HT1080 (cell line): ENCODE results near the gene TMEM108. TPM values are rescaled to one million over a fixed set of nuclear protein-coding genes. Genes with fewer than 3 reads are reported as not detected.

ENCODE experiments used
- DNase-seq: peaks from one replicate; pipeline ENCODE4 v3.0.0-alpha.2; 2015; ENCODE audit warnings: low read depth
- total RNA-seq: library from RNA; depleted of rRNA; stranded (reverse); fragments of >200 nt; shearing (Covaris generic); gene quantifications from 2 replicates; pipeline ENCODE4 v1.2.3, GENCODE V29; 2014

Gene TMEM108
- total RNA-seq, 1 experiment from 2014 or later = 0.23 TPM

GRCh38 chr3:133408961-133409360 is 370.8 kb downstream of the TMEM108 start:
- DNase-seq = peak; percentile 68

- DNase-seq = no peak
Measured at GRCh38 chr3:133410191-133410892, 372.2 kb downstream of the TMEM108 start.

GRCh38 chr3:133412183-133413132 is 374.3 kb downstream of the TMEM108 start:
- peak; percentile 62 for DNase-seq

- DNase-seq = peak; percentile 53
Measured at GRCh38 chr3:133413161-133414020, 375.2 kb downstream of the TMEM108 start.

- DNase-seq = no peak
Measured at GRCh38 chr3:133414021-133414392, 375.8 kb downstream of the TMEM108 start.

- DNase-seq = no peak
Measured at GRCh38 chr3:133418361-133418760, 380.2 kb downstream of the TMEM108 start.

- DNase-seq = no peak
Measured at GRCh38 chr3:133419151-133419909, 381.1 kb downstream of the TMEM108 start.

- peak; percentile 75 for DNase-seq
Measured at GRCh38 chr3:133424937-133425869, 387.0 kb downstream of the TMEM108 start.

GRCh38 chr3:133425898-133426297 is 387.7 kb downstream of the TMEM108 start:
- no peak for DNase-seq

GRCh38 chr3:133426721-133427120 is 388.5 kb downstream of the TMEM108 start:
- DNase-seq = peak; percentile 66

- DNase-seq = no peak
Measured at GRCh38 chr3:133428552-133428951, 390.4 kb downstream of the TMEM108 start.

GRCh38 chr3:133429063-133429462 is 390.9 kb downstream of the TMEM108 start:
- DNase-seq = no peak

GRCh38 chr3:133439563-133439962 is 401.4 kb downstream of the TMEM108 start:
- DNase-seq = no peak

GRCh38 chr3:133440652-133441051 is 402.5 kb downstream of the TMEM108 start:
- DNase-seq = no peak

GRCh38 chr3:133441867-133442270 is 403.7 kb downstream of the TMEM108 start:
- no peak for DNase-seq

- DNase-seq = no peak
Measured at GRCh38 chr3:133442518-133442917, 404.3 kb downstream of the TMEM108 start.

- peak; percentile 85 for DNase-seq
Measured at GRCh38 chr3:133443649-133444422, 405.6 kb downstream of the TMEM108 start.

GRCh38 chr3:133444423-133444774 is 406.2 kb downstream of the TMEM108 start:
- DNase-seq = no peak

GRCh38 chr3:133445108-133445507 is 406.9 kb downstream of the TMEM108 start:
- DNase-seq = no peak
